Activated CD4-positive, alpha-beta T cell treated with anti-CD3 and anti-CD28 coated beads, Interleukin-2, amount 10 ng/mL, durations not matched to agents 24 days and 14 days (primary cell): ENCODE results near the gene HEPN1. TPM values are rescaled to one million over a fixed set of nuclear protein-coding genes. Genes with fewer than 3 reads are reported as not detected.

Experiments used
- DNase-seq: peaks from one replicate; pipeline ENCODE4 v3.0.0; 2022
- H3K27ac Mint-ChIP-seq: one replicate; pipeline ENCODE4 v1.8.0; 2022; ENCODE audit warnings: mild to moderate bottlenecking, mixed read lengths
- H3K27me3 Mint-ChIP-seq: one replicate; pipeline ENCODE4 v1.8.0; 2022; ENCODE audit warnings: mixed read lengths
- H3K36me3 Mint-ChIP-seq: one replicate; pipeline ENCODE4 v1.8.0; 2022; ENCODE audit warnings: low read depth, mild to moderate bottlenecking, mixed read lengths
- H3K4me1 Mint-ChIP-seq: one replicate; pipeline ENCODE4 v1.8.0; 2021; ENCODE audit warnings: mixed read lengths
- H3K4me3 Mint-ChIP-seq: one replicate; pipeline ENCODE4 v1.8.0; 2022; ENCODE audit warnings: mild to moderate bottlenecking, moderate library complexity, mixed read lengths
- H3K9me3 Mint-ChIP-seq: one replicate; pipeline ENCODE4 v1.8.0; 2021; ENCODE audit warnings: mixed read lengths
- intact Hi-C: fragments of 100-400 bp; cut with micrococcal nuclease; formaldehyde crosslinking; loops from one replicate; pipeline ENCODE4 v1.15.1; 2023
- total RNA-seq: library from RNA; stranded (reverse); gene quantifications from 2 replicates; pipeline ENCODE4 v1.2.3, GENCODE V29; 2022

The HEPN1 gene
- total RNA-seq, 1 donor from 2014 or later = not detected

- Mint-ChIP-seq H3K27ac (no peak overlapping the region), H3K9me3 (no peaks in the 10 kb centered on the region), H3K4me1 (peaks cover 11% of the 10 kb centered on the region), H3K27me3 (peaks cover 30% of the 10 kb centered on the region), H3K36me3 (no peaks in the 10 kb centered on the region), H3K4me3 (peak overlapping the region; percentile 91)
- DNase-seq = no peak
- intact Hi-C loops = loop anchor here (2.0 to 5.0 kb wide), 2 partner anchors 77 to 1389 kb away; partner anchors contain the start of genes FOXRED1, MSANTD2 and SRPRA
These were observed 40.9 kb upstream of the HEPN1 start for GRCh38 chr11:124877910-124878758.

- H3K9me3 Mint-ChIP-seq = no peaks in the 10 kb centered on the region
- peaks cover 23% of the 10 kb centered on the region for H3K27me3 Mint-ChIP-seq
- intact Hi-C loops = loop anchor here (5.0 kb wide), 1 partner anchor 1388 kb away; the partner anchor contains the start of genes FOXRED1 and SRPRA
- no peak overlapping the region for H3K27ac Mint-ChIP-seq
- peaks cover 11% of the 10 kb centered on the region for H3K4me1 Mint-ChIP-seq
- H3K4me3 Mint-ChIP-seq = no peak overlapping the region
- no peaks in the 10 kb centered on the region for H3K36me3 Mint-ChIP-seq
- no peak for DNase-seq
These were observed 40.1 kb upstream of the HEPN1 start for GRCh38 chr11:124878759-124879492.

GRCh38 chr11:124879493-124880289, 39.4 kb upstream of the HEPN1 start:
- Mint-ChIP-seq H3K9me3 (no peaks in the 10 kb centered on the region), H3K27ac (no peak overlapping the region), H3K4me1 (peaks cover 11% of the 10 kb centered on the region), H3K4me3 (no peak overlapping the region), H3K27me3 (peaks cover 16% of the 10 kb centered on the region), H3K36me3 (no peaks in the 10 kb centered on the region)
- no peak for DNase-seq
- intact Hi-C loops = loop anchor here (5.0 kb wide), 1 partner anchor 1388 kb away; the partner anchor contains the start of genes FOXRED1 and SRPRA

- Mint-ChIP-seq H3K36me3 (no peaks in the 10 kb centered on the region), H3K4me1 (peaks cover 11% of the 10 kb centered on the region), H3K9me3 (no peaks in the 10 kb centered on the region), H3K4me3 (no peak overlapping the region), H3K27ac (no peak overlapping the region), H3K27me3 (peaks cover 10% of the 10 kb centered on the region)
- no peak for DNase-seq
- intact Hi-C loops = no loop called here
These were observed 38.8 kb upstream of the HEPN1 start for GRCh38 chr11:124880290-124880611.

- no peaks in the 10 kb centered on the region for H3K9me3 Mint-ChIP-seq
- no peak overlapping the region for H3K27ac Mint-ChIP-seq
- no peak for DNase-seq
- H3K27me3 Mint-ChIP-seq = peaks cover 6% of the 10 kb centered on the region
- no peak overlapping the region for H3K4me3 Mint-ChIP-seq
- H3K36me3 Mint-ChIP-seq = no peaks in the 10 kb centered on the region
- peaks cover 6% of the 10 kb centered on the region for H3K4me1 Mint-ChIP-seq
- intact Hi-C loops = no loop called here
These were observed 38.1 kb upstream of the HEPN1 start for GRCh38 chr11:124880958-124881357.

- intact Hi-C loops = no loop called here
- Mint-ChIP-seq H3K27ac (no peak overlapping the region), H3K4me3 (no peak overlapping the region), H3K36me3 (no peaks in the 10 kb centered on the region), H3K9me3 (no peaks in the 10 kb centered on the region), H3K27me3 (peaks cover 9% of the 10 kb centered on the region), H3K4me1 (peaks cover under 1% of the 10 kb centered on the region)
- DNase-seq = no peak
These were observed 36.5 kb upstream of the HEPN1 start for GRCh38 chr11:124882339-124883071.

GRCh38 chr11:124884340-124884739, 34.7 kb upstream of the HEPN1 start:
- H3K4me1 Mint-ChIP-seq = no peaks in the 10 kb centered on the region
- no peaks in the 10 kb centered on the region for H3K9me3 Mint-ChIP-seq
- H3K4me3 Mint-ChIP-seq = no peak overlapping the region
- H3K36me3 Mint-ChIP-seq = no peaks in the 10 kb centered on the region
- no peak for DNase-seq
- intact Hi-C loops = no loop called here
- H3K27me3 Mint-ChIP-seq = peaks cover 9% of the 10 kb centered on the region
- H3K27ac Mint-ChIP-seq = no peak overlapping the region

GRCh38 chr11:124884869-124885479, 34.1 kb upstream of the HEPN1 start:
- DNase-seq = no peak
- H3K27ac Mint-ChIP-seq = no peak overlapping the region
- no peaks in the 10 kb centered on the region for H3K36me3 Mint-ChIP-seq
- no peaks in the 10 kb centered on the region for H3K9me3 Mint-ChIP-seq
- H3K27me3 Mint-ChIP-seq = peaks cover 13% of the 10 kb centered on the region
- no peak overlapping the region for H3K4me3 Mint-ChIP-seq
- intact Hi-C loops = no loop called here
- no peaks in the 10 kb centered on the region for H3K4me1 Mint-ChIP-seq

GRCh38 chr11:124886476-124886875, 32.6 kb upstream of the HEPN1 start:
- DNase-seq = no peak
- Mint-ChIP-seq H3K27ac (no peak overlapping the region), H3K36me3 (no peaks in the 10 kb centered on the region), H3K9me3 (no peaks in the 10 kb centered on the region), H3K4me3 (no peak overlapping the region), H3K27me3 (peaks cover 13% of the 10 kb centered on the region), H3K4me1 (no peaks in the 10 kb centered on the region)
- intact Hi-C loops = no loop called here

- Mint-ChIP-seq H3K4me3 (no peak overlapping the region), H3K27me3 (peaks cover 13% of the 10 kb centered on the region), H3K9me3 (no peaks in the 10 kb centered on the region), H3K36me3 (no peaks in the 10 kb centered on the region), H3K27ac (no peak overlapping the region), H3K4me1 (no peaks in the 10 kb centered on the region)
- intact Hi-C loops = no loop called here
- DNase-seq = no peak
These were observed 31.9 kb upstream of the HEPN1 start for GRCh38 chr11:124886978-124887666.

- Mint-ChIP-seq H3K4me3 (no peak overlapping the region), H3K4me1 (no peaks in the 10 kb centered on the region), H3K9me3 (no peaks in the 10 kb centered on the region), H3K36me3 (no peaks in the 10 kb centered on the region), H3K27ac (no peak overlapping the region), H3K27me3 (peaks cover 15% of the 10 kb centered on the region)
- no peak for DNase-seq
- intact Hi-C loops = no loop called here
These were observed 31.4 kb upstream of the HEPN1 start for GRCh38 chr11:124887667-124888013.

- no peak for DNase-seq
- Mint-ChIP-seq H3K4me1 (no peaks in the 10 kb centered on the region), H3K4me3 (no peak overlapping the region), H3K9me3 (no peaks in the 10 kb centered on the region), H3K27ac (no peak overlapping the region), H3K27me3 (peaks cover 15% of the 10 kb centered on the region), H3K36me3 (no peaks in the 10 kb centered on the region)
- intact Hi-C loops = no loop called here
These were observed 29.6 kb upstream of the HEPN1 start for GRCh38 chr11:124889191-124890091.
